HEK293 (cell line): ENCODE measurements around the gene DNAH8.

Experiments
- CTCF ChIA-PET: fragments of 350-600 bp; formaldehyde crosslinking; extraction: SDS; loops from one replicate; lab custom pipeline; 2021; ENCODE audit warnings: antibody characterized with exemption; lab: Yijun Ruan, JAX
- POLR2A ChIA-PET: fragments of 300-600 bp; formaldehyde crosslinking; extraction: SDS; loops from one replicate; lab custom pipeline; 2020; ENCODE audit warnings: antibody characterized with exemption, inconsistent platforms; lab: Yijun Ruan, JAX
- H3K27ac ChIP-seq: fragments of 200-500 bp; sonication (Bioruptor generic); 2 replicates; pipeline ENCODE4 v1.5.1; 2014; ENCODE audit warnings: low read depth, low read length, control low read depth, inconsistent platforms; ENCODE audit errors: extremely low read depth
- H3K36me3 ChIP-seq, 2 experiments: fragments of 200-500 bp in 1 of 2; sonication (Bioruptor generic) in 1 of 2; 1 replicate in 1 of 2; 2 replicates in 1 of 2; pipeline ENCODE4 v1.5.1; 2014 to 2017; ENCODE audit warnings: inconsistent platforms in 2 of 2, low read length in 2 of 2; ENCODE audit not compliant: control insufficient read depth in 2 of 2, insufficient read depth in 1 of 2
- H3K4me1 ChIP-seq: fragments of 200-500 bp; sonication (Bioruptor generic); 2 replicates; pipeline ENCODE4 v1.5.1; 2014; ENCODE audit warnings: mild to moderate bottlenecking, low read length, inconsistent platforms; ENCODE audit not compliant: control insufficient read depth, insufficient read depth
- H3K4me3 ChIP-seq: 2 replicates; pipeline ENCODE4 v1.5.1; 2011; ENCODE audit warnings: low read depth, mild to moderate bottlenecking, control low read depth, low read length, moderate library complexity
- H3K9me3 ChIP-seq: fragments of 200-500 bp; sonication (Bioruptor generic); 2 replicates; pipeline ENCODE4 v1.5.1; 2014; ENCODE audit warnings: low read depth, low read length, inconsistent platforms; ENCODE audit not compliant: control insufficient read depth, insufficient read depth
- BCL11A ChIP-seq: fragments of 450-650 bp; formaldehyde crosslinking; IDR thresholded peaks from 2 replicates; pipeline ENCODE4 v1.5.1; 2016; ENCODE audit warnings: low read depth, missing biosample characterization, missing genetic modification characterization
- GLI2 ChIP-seq: fragments of 450-650 bp; formaldehyde crosslinking; IDR thresholded peaks from 2 replicates; pipeline ENCODE4; 2017; ENCODE audit warnings: missing biosample characterization, missing genetic modification characterization, low read depth, borderline replicate concordance
- GLI4 ChIP-seq: fragments of 450-650 bp; formaldehyde crosslinking; IDR thresholded peaks from 2 replicates; pipeline ENCODE4 v1.5.1; 2016; ENCODE audit warnings: missing biosample characterization, missing genetic modification characterization
- HOXC10 ChIP-seq: sonication (generic); formaldehyde crosslinking; IDR thresholded peaks from 2 replicates; pipeline ENCODE4 v1.8.1; 2023; ENCODE audit warnings: mild to moderate bottlenecking, missing genetic modification reagents
- REPIN1 ChIP-seq: fragments of 450-650 bp; formaldehyde crosslinking; IDR thresholded peaks from 2 replicates; pipeline ENCODE4 v1.5.1; 2017; ENCODE audit warnings: missing biosample characterization, missing genetic modification characterization, low read depth
- SCRT2 ChIP-seq: fragments of 450-650 bp; formaldehyde crosslinking; IDR thresholded peaks from 2 replicates; pipeline ENCODE4 v1.5.1; 2016; ENCODE audit warnings: missing biosample characterization, missing genetic modification characterization
- SP2 ChIP-seq: fragments of 450-650 bp; formaldehyde crosslinking; IDR thresholded peaks from 2 replicates; pipeline ENCODE4 v1.5.1; 2016; ENCODE audit warnings: missing biosample characterization, missing genetic modification characterization
- ZBTB17 ChIP-seq: fragments of 450-650 bp; formaldehyde crosslinking; IDR thresholded peaks from 2 replicates; pipeline ENCODE4 v1.5.1; 2016; ENCODE audit warnings: missing biosample characterization, missing genetic modification characterization
- ZBTB20 ChIP-seq: fragments of 450-650 bp; formaldehyde crosslinking; IDR thresholded peaks from 2 replicates; pipeline ENCODE4 v1.5.1; 2016; ENCODE audit warnings: missing biosample characterization, missing genetic modification characterization
- ZIC2 ChIP-seq: fragments of 450-650 bp; formaldehyde crosslinking; IDR thresholded peaks from 2 replicates; pipeline ENCODE4 v1.5.1; 2016; ENCODE audit warnings: missing biosample characterization, missing genetic modification characterization
- ZNF10 ChIP-seq: fragments of 450-650 bp; formaldehyde crosslinking; IDR thresholded peaks from 2 replicates; pipeline ENCODE4 v1.5.1; 2017; ENCODE audit warnings: missing biosample characterization, missing genetic modification characterization
- ZNF132 ChIP-seq: fragments of 450-650 bp; formaldehyde crosslinking; IDR thresholded peaks from 2 replicates; pipeline ENCODE4 v1.5.1; 2017; ENCODE audit warnings: missing biosample characterization, missing genetic modification characterization, borderline replicate concordance
- ZNF157 ChIP-seq: fragments of 450-650 bp; formaldehyde crosslinking; IDR thresholded peaks from 2 replicates; pipeline ENCODE4 v1.5.1; 2016; ENCODE audit warnings: missing biosample characterization, missing genetic modification characterization
- ZNF174 ChIP-seq: fragments of 450-650 bp; formaldehyde crosslinking; IDR thresholded peaks from 2 replicates; pipeline ENCODE4 v1.5.0; 2017; ENCODE audit warnings: missing biosample characterization, mild to moderate bottlenecking, missing genetic modification characterization
- ZNF324 ChIP-seq: fragments of 450-650 bp; formaldehyde crosslinking; IDR thresholded peaks from 2 replicates; pipeline ENCODE4 v1.5.1; 2016; ENCODE audit warnings: missing biosample characterization, missing genetic modification characterization
- ZNF335 ChIP-seq: fragments of 450-650 bp; formaldehyde crosslinking; conservative IDR thresholded peaks from 2 replicates; pipeline ENCODE4 v1.5.1; 2016; ENCODE audit warnings: missing biosample characterization, missing genetic modification characterization
- ZNF391 ChIP-seq: fragments of 450-650 bp; formaldehyde crosslinking; IDR thresholded peaks from 2 replicates; pipeline ENCODE4 v1.5.1; 2016; ENCODE audit warnings: low read depth, missing biosample characterization, missing genetic modification characterization, borderline replicate concordance
- ZNF48 ChIP-seq: fragments of 450-650 bp; formaldehyde crosslinking; IDR thresholded peaks from 2 replicates; pipeline ENCODE4 v1.5.1; 2016; ENCODE audit warnings: missing biosample characterization, missing genetic modification characterization
- ZNF76 ChIP-seq: fragments of 450-650 bp; formaldehyde crosslinking; IDR thresholded peaks from 2 replicates; pipeline ENCODE4; 2016; ENCODE audit warnings: low read depth, missing biosample characterization, missing genetic modification characterization, borderline replicate concordance
- ZNF776 ChIP-seq: fragments of 450-650 bp; formaldehyde crosslinking; IDR thresholded peaks from 2 replicates; pipeline ENCODE4 v1.5.0; 2017; ENCODE audit warnings: missing biosample characterization, missing genetic modification characterization, borderline replicate concordance
- ZNF785 ChIP-seq: fragments of 450-650 bp; formaldehyde crosslinking; IDR thresholded peaks from 2 replicates; pipeline ENCODE4 v1.5.1; 2016; ENCODE audit warnings: missing biosample characterization, missing genetic modification characterization
- ZNF837 ChIP-seq: fragments of 450-650 bp; formaldehyde crosslinking; IDR thresholded peaks from 2 replicates; pipeline ENCODE4 v1.5.1; 2016; ENCODE audit warnings: missing biosample characterization, missing genetic modification characterization
- TF ChIP-seq, protein P1 (sequence below): IDR thresholded peaks from 2 replicates; pipeline ENCODE4 v1.6.1; 2011; ENCODE audit warnings: mild to moderate bottlenecking, low read depth, low read length, borderline replicate concordance
- TF ChIP-seq, protein P2 (sequence below): fragments of 450-650 bp; formaldehyde crosslinking; IDR thresholded peaks from 2 replicates; pipeline ENCODE4 v1.5.1; 2016; ENCODE audit warnings: missing biosample characterization, missing genetic modification characterization
- TF ChIP-seq, protein P3 (sequence below): fragments of 450-650 bp; formaldehyde crosslinking; IDR thresholded peaks from 2 replicates; pipeline ENCODE4 v1.5.1; 2016; ENCODE audit warnings: missing biosample characterization, missing genetic modification characterization
- TF ChIP-seq, protein P4 (sequence below): fragments of 450-650 bp; formaldehyde crosslinking; optimal IDR thresholded peaks from 2 replicates; pipeline ENCODE3; 2016; ENCODE audit warnings: missing biosample characterization, mild to moderate bottlenecking, missing genetic modification characterization
- TF ChIP-seq, protein P5 (sequence below): fragments of 450-650 bp; IDR thresholded peaks from 2 replicates; pipeline ENCODE4 v1.5.1; 2018; ENCODE audit warnings: missing biosample characterization, mild to moderate bottlenecking, missing genetic modification characterization

The DNAH8 gene

DNA sequence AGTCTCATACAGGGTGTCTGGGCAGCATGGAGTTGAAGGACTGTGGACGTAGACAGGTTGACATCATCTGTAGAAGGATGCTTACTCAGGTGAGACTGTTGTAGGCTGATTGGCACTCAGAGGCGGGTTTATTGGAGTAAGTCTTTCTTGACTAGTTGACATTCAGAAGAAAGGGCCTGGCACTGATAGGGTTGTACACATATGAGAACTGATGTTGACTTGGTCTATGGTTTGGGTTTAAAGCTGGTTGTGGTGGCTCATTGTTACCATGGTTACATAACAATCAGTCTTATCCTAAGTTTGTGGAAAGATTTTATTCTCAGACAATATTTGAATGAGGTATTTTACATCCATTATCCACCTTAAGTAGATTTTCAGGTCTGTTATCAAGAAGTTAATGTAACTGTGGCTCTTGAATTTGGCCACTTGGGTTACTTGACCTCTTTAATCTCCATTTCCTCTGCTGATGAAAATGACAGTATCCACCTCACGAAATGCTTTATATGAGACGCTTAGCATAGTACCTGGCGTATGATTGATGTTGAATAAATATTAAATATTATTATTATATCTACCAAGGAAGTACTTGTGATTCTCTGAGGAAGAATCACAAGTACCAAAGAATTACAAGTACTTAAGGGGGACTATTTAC is 109.3 kb downstream of the DNAH8 start:
- Histone ChIP-seq H3K4me3 (no peak overlapping the region), H3K27ac (no peak overlapping the region), H3K9me3 (no peaks in the 10 kb centered on the region), H3K36me3 (no peaks in the 10 kb centered on the region), H3K4me1 (no peaks in the 10 kb centered on the region)
- CTCF ChIA-PET = interaction anchor here (0.5 kb wide), 1 partner anchor 907 kb away, joined by 3 read pairs; no protein-coding TSS in a partner anchor
- TF ChIP-seq ZNF76 (tag by site-specific recombination) = no peak
- no peak for TF ChIP-seq ZNF837 (tag by site-specific recombination)
- TF ChIP-seq ZNF48 = no peak
- no peak for TF ChIP-seq GLI2 (tag by site-specific recombination)
- no peak for TF ChIP-seq ZNF391 (tag by site-specific recombination)
- no peak for TF ChIP-seq ZIC2
- POLR2A ChIA-PET = no interaction called here

DNA sequence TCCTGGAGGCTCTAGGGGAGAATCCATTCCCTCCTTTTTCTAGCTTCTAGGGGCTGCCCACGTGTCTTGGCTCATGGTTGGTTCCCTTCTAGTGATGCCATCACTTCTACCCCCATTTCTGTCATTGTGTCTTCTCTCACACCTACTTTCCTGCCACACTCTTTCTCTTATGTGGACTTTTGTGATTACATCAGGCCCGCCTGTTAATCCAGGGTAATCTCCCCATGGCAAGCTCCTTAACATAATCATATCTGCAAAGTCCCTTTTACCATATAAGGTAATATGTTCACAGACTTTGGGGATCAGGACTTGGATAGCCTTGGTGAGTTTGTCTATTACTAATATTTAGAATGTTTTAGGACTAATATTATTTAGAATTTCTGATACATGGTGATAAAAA is 111.9 kb downstream of the DNAH8 start:
- CTCF ChIA-PET = interaction anchor here (0.7 kb wide), 1 partner anchor 30 kb away, joined by 5 read pairs; no protein-coding TSS in a partner anchor

DNA sequence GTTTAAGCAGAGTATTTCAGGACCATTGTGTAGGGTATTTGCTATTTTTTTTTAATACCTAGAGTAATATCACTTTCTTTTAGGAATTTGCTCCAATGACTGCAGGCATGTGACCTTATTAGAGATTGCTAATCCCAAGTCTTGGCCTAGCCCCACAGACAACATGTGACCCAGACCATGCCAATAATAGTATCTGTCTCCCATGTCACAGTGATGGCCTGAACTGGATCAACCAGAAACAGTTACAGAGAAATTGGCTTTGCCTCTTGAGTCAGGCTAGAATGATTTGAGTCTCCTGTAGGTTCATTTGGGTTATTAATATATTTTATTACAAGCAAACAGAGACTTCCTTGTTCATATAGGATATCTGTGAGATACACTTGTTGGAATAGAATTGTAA is 116.8 kb downstream of the DNAH8 start:
- Histone ChIP-seq H3K9me3 (no peaks in the 10 kb centered on the region), H3K4me3 (no peak overlapping the region), H3K4me1 (no peaks in the 10 kb centered on the region), H3K27ac (no peak overlapping the region), H3K36me3 (no peaks in the 10 kb centered on the region)
- POLR2A ChIA-PET = no interaction called here
- CTCF ChIA-PET = no interaction called here
- TF ChIP-seq ZNF157 (tag by site-specific recombination) (no peak), ZNF335 (no peak), ZBTB17 (tag by site-specific recombination) (no peak), REPIN1 (tag by site-specific recombination) (no peak), ZNF10 (tag by site-specific recombination) (no peak), BCL11A (tag by site-specific recombination) (no peak), GLI4 (tag by site-specific recombination) (no peak), ZNF776 (tag by site-specific recombination) (no peak), ZNF324 (tag by site-specific recombination) (no peak), SP2 (no peak), ZBTB20 (tag by site-specific recombination) (no peak), ZNF174 (tag by site-specific recombination) (no peak)
- TF ChIP-seq, protein P1, sequence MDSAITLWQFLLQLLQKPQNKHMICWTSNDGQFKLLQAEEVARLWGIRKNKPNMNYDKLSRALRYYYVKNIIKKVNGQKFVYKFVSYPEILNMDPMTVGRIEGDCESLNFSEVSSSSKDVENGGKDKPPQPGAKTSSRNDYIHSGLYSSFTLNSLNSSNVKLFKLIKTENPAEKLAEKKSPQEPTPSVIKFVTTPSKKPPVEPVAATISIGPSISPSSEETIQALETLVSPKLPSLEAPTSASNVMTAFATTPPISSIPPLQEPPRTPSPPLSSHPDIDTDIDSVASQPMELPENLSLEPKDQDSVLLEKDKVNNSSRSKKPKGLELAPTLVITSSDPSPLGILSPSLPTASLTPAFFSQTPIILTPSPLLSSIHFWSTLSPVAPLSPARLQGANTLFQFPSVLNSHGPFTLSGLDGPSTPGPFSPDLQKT = no peak
- TF ChIP-seq, protein P2, sequence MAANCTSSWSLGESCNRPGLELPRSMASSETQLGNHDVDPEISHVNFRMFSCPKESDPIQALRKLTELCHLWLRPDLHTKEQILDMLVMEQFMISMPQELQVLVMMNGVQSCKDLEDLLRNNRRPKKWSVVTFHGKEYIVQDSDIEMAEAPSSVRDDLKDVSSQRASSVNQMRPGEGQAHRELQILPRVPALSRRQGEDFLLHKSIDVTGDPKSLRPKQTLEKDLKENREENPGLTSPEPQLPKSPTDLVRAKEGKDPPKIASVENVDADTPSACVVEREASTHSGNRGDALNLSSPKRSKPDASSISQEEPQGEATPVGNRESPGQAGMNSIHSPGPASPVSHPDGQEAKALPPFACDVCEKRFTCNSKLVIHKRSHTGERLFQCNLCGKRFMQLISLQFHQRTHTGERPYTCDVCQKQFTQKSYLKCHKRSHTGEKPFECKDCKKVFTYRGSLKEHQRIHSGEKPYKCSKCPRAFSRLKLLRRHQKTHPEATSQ (tag by site-specific recombination) = no peak
- TF ChIP-seq, protein P3, sequence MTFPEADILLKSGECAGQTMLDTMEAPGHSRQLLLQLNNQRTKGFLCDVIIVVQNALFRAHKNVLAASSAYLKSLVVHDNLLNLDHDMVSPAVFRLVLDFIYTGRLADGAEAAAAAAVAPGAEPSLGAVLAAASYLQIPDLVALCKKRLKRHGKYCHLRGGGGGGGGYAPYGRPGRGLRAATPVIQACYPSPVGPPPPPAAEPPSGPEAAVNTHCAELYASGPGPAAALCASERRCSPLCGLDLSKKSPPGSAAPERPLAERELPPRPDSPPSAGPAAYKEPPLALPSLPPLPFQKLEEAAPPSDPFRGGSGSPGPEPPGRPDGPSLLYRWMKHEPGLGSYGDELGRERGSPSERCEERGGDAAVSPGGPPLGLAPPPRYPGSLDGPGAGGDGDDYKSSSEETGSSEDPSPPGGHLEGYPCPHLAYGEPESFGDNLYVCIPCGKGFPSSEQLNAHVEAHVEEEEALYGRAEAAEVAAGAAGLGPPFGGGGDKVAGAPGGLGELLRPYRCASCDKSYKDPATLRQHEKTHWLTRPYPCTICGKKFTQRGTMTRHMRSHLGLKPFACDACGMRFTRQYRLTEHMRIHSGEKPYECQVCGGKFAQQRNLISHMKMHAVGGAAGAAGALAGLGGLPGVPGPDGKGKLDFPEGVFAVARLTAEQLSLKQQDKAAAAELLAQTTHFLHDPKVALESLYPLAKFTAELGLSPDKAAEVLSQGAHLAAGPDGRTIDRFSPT (tag by site-specific recombination) = no peak
- TF ChIP-seq, protein P4, sequence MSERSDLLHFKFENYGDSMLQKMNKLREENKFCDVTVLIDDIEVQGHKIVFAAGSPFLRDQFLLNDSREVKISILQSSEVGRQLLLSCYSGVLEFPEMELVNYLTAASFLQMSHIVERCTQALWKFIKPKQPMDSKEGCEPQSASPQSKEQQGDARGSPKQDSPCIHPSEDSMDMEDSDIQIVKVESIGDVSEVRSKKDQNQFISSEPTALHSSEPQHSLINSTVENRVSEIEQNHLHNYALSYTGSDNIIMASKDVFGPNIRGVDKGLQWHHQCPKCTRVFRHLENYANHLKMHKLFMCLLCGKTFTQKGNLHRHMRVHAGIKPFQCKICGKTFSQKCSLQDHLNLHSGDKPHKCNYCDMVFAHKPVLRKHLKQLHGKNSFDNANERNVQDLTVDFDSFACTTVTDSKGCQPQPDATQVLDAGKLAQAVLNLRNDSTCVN = no peak
- TF ChIP-seq, protein P5, sequence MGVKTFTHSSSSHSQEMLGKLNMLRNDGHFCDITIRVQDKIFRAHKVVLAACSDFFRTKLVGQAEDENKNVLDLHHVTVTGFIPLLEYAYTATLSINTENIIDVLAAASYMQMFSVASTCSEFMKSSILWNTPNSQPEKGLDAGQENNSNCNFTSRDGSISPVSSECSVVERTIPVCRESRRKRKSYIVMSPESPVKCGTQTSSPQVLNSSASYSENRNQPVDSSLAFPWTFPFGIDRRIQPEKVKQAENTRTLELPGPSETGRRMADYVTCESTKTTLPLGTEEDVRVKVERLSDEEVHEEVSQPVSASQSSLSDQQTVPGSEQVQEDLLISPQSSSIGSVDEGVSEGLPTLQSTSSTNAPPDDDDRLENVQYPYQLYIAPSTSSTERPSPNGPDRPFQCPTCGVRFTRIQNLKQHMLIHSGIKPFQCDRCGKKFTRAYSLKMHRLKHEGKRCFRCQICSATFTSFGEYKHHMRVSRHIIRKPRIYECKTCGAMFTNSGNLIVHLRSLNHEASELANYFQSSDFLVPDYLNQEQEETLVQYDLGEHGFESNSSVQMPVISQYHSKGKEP (tag by site-specific recombination) = no peak

More for the DNA sequence above, 111.9 kb downstream of the DNAH8 start:
- H3K4me1 ChIP-seq = no peaks in the 10 kb centered on the region
- no peaks in the 10 kb centered on the region for H3K9me3 ChIP-seq
- no peak for TF ChIP-seq ZNF324 (tag by site-specific recombination)
- no peak for TF ChIP-seq ZNF132
- TF ChIP-seq ZNF785 = no peak
- TF ChIP-seq HOXC10 = no peak
- peak; percentile 76 for TF ChIP-seq SCRT2
- TF ChIP-seq BCL11A (tag by site-specific recombination) = no peak
- no peak overlapping the region for H3K27ac ChIP-seq
- POLR2A ChIA-PET = no interaction called here
- no peak overlapping the region for H3K4me3 ChIP-seq
- no peaks in the 10 kb centered on the region for H3K36me3 ChIP-seq
